GM13977 (cell line): ENCODE results near the gene GRN.

ENCODE experiments used
- DNase-seq: peaks from one replicate; pipeline ENCODE4 v3.0.0; 2012; ENCODE audit warnings: low spot score
- CTCF ChIP-seq: IDR thresholded peaks from 2 replicates; pipeline ENCODE4 v1.5.1; 2012; ENCODE audit warnings: mild to moderate bottlenecking, control low read depth; ENCODE audit not compliant: insufficient read depth; ENCODE audit errors: extremely low read depth, missing control alignments
- in situ Hi-C: fragments of 300-500 bp; cut with MboI; formaldehyde crosslinking; loops from one replicate; pipeline ENCODE4 v1.12.0; 2022; ENCODE audit warnings: low sequenced_read_pairs, low pct_unique_long_range_greater_than_20kb, mixed read lengths, inconsistent platforms; ENCODE audit not compliant: unreplicated experiment

The GRN gene

GRCh38 chr17:44374306-44375195, 29.4 kb downstream of the GRN start:
- DNase-seq: peak; percentile 70
- in situ Hi-C loops: no loop called here

GRCh38 chr17:44375196-44376017, 30.3 kb downstream of the GRN start:
- peak; percentile 40 for DNase-seq
- no peak for TF ChIP-seq CTCF
- in situ Hi-C loops: no loop called here

More at GRCh38 chr17:44374306-44375195, 29.4 kb downstream of the GRN start:
- no peak for TF ChIP-seq CTCF

- TF ChIP-seq CTCF: peak; percentile 53
- in situ Hi-C loops: no loop called here
- DNase-seq: peak; percentile 77
Measured at GRCh38 chr17:44376124-44376523, 31.0 kb downstream of the GRN start.

- TF ChIP-seq CTCF: no peak
- in situ Hi-C loops: no loop called here
- DNase-seq: no peak
Measured at GRCh38 chr17:44376779-44377178, 31.7 kb downstream of the GRN start.

- in situ Hi-C loops: no loop called here
- no peak for DNase-seq
- TF ChIP-seq CTCF: no peak
Measured at GRCh38 chr17:44378171-44378705, 33.1 kb downstream of the GRN start.

- TF ChIP-seq CTCF: no peak
- DNase-seq: no peak
- in situ Hi-C loops: no loop called here
Measured at GRCh38 chr17:44379887-44380286, 34.8 kb downstream of the GRN start.
